ENCODE measurements around the gene DYNC1H1.

- TF ChIP-seq, protein P1, sequence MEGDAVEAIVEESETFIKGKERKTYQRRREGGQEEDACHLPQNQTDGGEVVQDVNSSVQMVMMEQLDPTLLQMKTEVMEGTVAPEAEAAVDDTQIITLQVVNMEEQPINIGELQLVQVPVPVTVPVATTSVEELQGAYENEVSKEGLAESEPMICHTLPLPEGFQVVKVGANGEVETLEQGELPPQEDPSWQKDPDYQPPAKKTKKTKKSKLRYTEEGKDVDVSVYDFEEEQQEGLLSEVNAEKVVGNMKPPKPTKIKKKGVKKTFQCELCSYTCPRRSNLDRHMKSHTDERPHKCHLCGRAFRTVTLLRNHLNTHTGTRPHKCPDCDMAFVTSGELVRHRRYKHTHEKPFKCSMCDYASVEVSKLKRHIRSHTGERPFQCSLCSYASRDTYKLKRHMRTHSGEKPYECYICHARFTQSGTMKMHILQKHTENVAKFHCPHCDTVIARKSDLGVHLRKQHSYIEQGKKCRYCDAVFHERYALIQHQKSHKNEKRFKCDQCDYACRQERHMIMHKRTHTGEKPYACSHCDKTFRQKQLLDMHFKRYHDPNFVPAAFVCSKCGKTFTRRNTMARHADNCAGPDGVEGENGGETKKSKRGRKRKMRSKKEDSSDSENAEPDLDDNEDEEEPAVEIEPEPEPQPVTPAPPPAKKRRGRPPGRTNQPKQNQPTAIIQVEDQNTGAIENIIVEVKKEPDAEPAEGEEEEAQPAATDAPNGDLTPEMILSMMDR (IDR thresholded peaks at IDR 0.05): no peak
- TF ChIP-seq EP300 (IDR thresholded peaks at IDR 0.05) (no peak), POLR2AphosphoS5 (IDR thresholded peaks at IDR 0.05) (no peak), POLR2A (IDR thresholded peaks at IDR 0.05) (no peak)
Observed at GRCh38 chr14:101926085-101926484, 38.3 kb upstream of the DYNC1H1 start.
